Small intestine (tissue), 7 donors: Measurements from ENCODE around the gene OR6K2. TPM values are rescaled to one million over a fixed set of nuclear protein-coding genes. Genes with fewer than 3 reads are reported as not detected.

Source experiments
- DNase-seq, 2 donors: peaks; one replicate each; pipeline versions ENCODE4 v3.0.0 to v3.0.0-alpha.2; 2013
- FAIRE-seq: peaks from 2 replicates; lab custom pipeline; 2012; peaks lifted over from hg19 to GRCh38; lab: Jason Lieb, UNC
- H3K27ac ChIP-seq, 3 donors: one replicate each; pipeline ENCODE4 v1.5.1; 2013; ENCODE audit warnings: low read length in 2 of 3, mild to moderate bottlenecking in 2 of 3, control low read depth in 1 of 3, inconsistent platforms in 1 of 3, low read depth in 1 of 3, moderate library complexity in 1 of 3
- H3K27me3 ChIP-seq, 3 donors: one replicate each; pipeline ENCODE4 v1.6.1; 2013; ENCODE audit warnings: low read length in 3 of 3, inconsistent platforms in 1 of 3; ENCODE audit not compliant: control insufficient read depth in 3 of 3, insufficient read depth in 3 of 3
- H3K36me3 ChIP-seq, 3 donors: one replicate each; pipeline ENCODE4 v1.6.1; 2013; ENCODE audit warnings: low read length in 3 of 3, inconsistent platforms in 1 of 3, low read depth in 1 of 3, mild to moderate bottlenecking in 1 of 3, moderate library complexity in 1 of 3; ENCODE audit not compliant: control insufficient read depth in 3 of 3, insufficient read depth in 2 of 3
- H3K4me1 ChIP-seq, 3 donors: one replicate each; pipeline ENCODE4 v1.6.1; 2013; ENCODE audit warnings: low read length in 2 of 3, inconsistent platforms in 1 of 3, low read depth in 1 of 3, mild to moderate bottlenecking in 1 of 3, moderate library complexity in 1 of 3; ENCODE audit not compliant: control insufficient read depth in 3 of 3, insufficient read depth in 2 of 3
- H3K4me3 ChIP-seq, 3 donors: one replicate each; pipeline ENCODE4 v1.5.1; 2013; ENCODE audit warnings: low read length in 3 of 3, control low read depth in 1 of 3, inconsistent platforms in 1 of 3, low read depth in 1 of 3, mild to moderate bottlenecking in 1 of 3, moderate library complexity in 1 of 3
- H3K9me3 ChIP-seq, 2 donors: one replicate each; pipeline ENCODE4 v1.6.1; 2013; ENCODE audit warnings: low read depth in 1 of 2, low read length in 1 of 2; ENCODE audit not compliant: control insufficient read depth in 2 of 2, insufficient read depth in 1 of 2
- WGBS, 3 donors: extraction: QIAGEN DNeasy Blood & Tissue Kit; methylation state at CpG; one replicate each; pipeline ENCODE4 v1.1.7; 2013; 5-methylcytosine and 5-hydroxymethylcytosine counted together
- polyA plus RNA-seq, 4 donors: library from polyadenylated mRNA; stranded (reverse) in 3 of 4; unstranded in 1 of 4; fragments of 200-250 nt in 3 of 4; fragments of 120-200 nt in 1 of 4; gene quantifications; one replicate each; pipeline versions ENCODE4 v1.2.1 to v1.2.3, GENCODE V29; 2013
- donor health status: healthy with polysubstance abuse.
- donor health status: control.
- donor health status: control.
- donor health status: Bipolar disorder and iron deficiency.
- donor health status: healthy.

Gene OR6K2
- polyA plus RNA-seq, 4 donors = not detected

GRCh38 chr1:158719664-158720063 lies 19.2 kb upstream of the OR6K2 start:
- FAIRE-seq (no peak), DNase-seq (no peak)
- Histone ChIP-seq H3K4me1 (no peaks in the 10 kb centered on the region), H3K9me3 (no peaks in the 10 kb centered on the region), H3K4me3 (no peak overlapping the region), H3K36me3 (no peaks in the 10 kb centered on the region), H3K27ac (no peak overlapping the region), H3K27me3 (no peaks in the 10 kb centered on the region)
- 38 to 56% (median 43%) methylated on average over 3 of the region's 3 CpGs for WGBS, 3 donors

GRCh38 chr1:158717344-158717743 lies 16.9 kb upstream of the OR6K2 start:
- FAIRE-seq (no peak), DNase-seq (no peak)
- H3K4me3 ChIP-seq = no peak overlapping the region
- H3K27ac ChIP-seq = no peak overlapping the region
- H3K36me3 ChIP-seq = no peaks in the 10 kb centered on the region
- WGBS, 3 donors = 83 to 86% (median 85%) methylated on average over 6 of the region's 6 CpGs
- no peaks in the 10 kb centered on the region for H3K27me3 ChIP-seq
- no peaks in the 10 kb centered on the region for H3K4me1 ChIP-seq
- H3K9me3 ChIP-seq = no peaks in the 10 kb centered on the region

- WGBS, 3 donors = 66 to 80% (median 74%) methylated on average over 1 of the region's 1 CpG
These were observed 15.9 kb upstream of the OR6K2 start for GRCh38 chr1:158716335-158716734.

GRCh38 chr1:158714754-158715153 lies 14.3 kb upstream of the OR6K2 start:
- no peak overlapping the region for H3K4me3 ChIP-seq
- no peak for DNase-seq
- H3K4me1 ChIP-seq = no peaks in the 10 kb centered on the region
- H3K36me3 ChIP-seq = no peaks in the 10 kb centered on the region
- no peak overlapping the region for H3K27ac ChIP-seq
- no peak for FAIRE-seq
- 19 to 35% (median 30%) methylated on average over 1 of the region's 1 CpG for WGBS, 3 donors
- no peaks in the 10 kb centered on the region for H3K9me3 ChIP-seq
- no peaks in the 10 kb centered on the region for H3K27me3 ChIP-seq

More at GRCh38 chr1:158716335-158716734, 15.9 kb upstream of the OR6K2 start:
- no peaks in the 10 kb centered on the region for H3K36me3 ChIP-seq
- FAIRE-seq = no peak
- H3K27me3 ChIP-seq = no peaks in the 10 kb centered on the region
- H3K27ac ChIP-seq = no peak overlapping the region
- no peaks in the 10 kb centered on the region for H3K9me3 ChIP-seq
- DNase-seq = no peak
- H3K4me1 ChIP-seq = no peaks in the 10 kb centered on the region
- no peak overlapping the region for H3K4me3 ChIP-seq

GRCh38 chr1:158711098-158711497 lies 10.6 kb upstream of the OR6K2 start:
- DNase-seq = no peak
- H3K27me3 ChIP-seq = no peaks in the 10 kb centered on the region
- H3K27ac ChIP-seq = no peak overlapping the region
- no peak for FAIRE-seq
- no peak overlapping the region for H3K4me3 ChIP-seq
- WGBS, 3 donors = 59 to 66% (median 61%) methylated on average over 4 of the region's 4 CpGs
- H3K36me3 ChIP-seq = no peaks in the 10 kb centered on the region
- no peaks in the 10 kb centered on the region for H3K4me1 ChIP-seq
- H3K9me3 ChIP-seq = no peaks in the 10 kb centered on the region

GRCh38 chr1:158706096-158706495 lies 5.6 kb upstream of the OR6K2 start:
- Histone ChIP-seq H3K4me3 (no peak overlapping the region), H3K4me1 (no peaks in the 10 kb centered on the region), H3K9me3 (peaks cover 0 to 2% of the 10 kb centered on the region in 2 donors), H3K27ac (no peak overlapping the region), H3K36me3 (no peaks in the 10 kb centered on the region), H3K27me3 (no peaks in the 10 kb centered on the region)
- FAIRE-seq (no peak), DNase-seq (no peak)
- 50 to 84% (median 66%) methylated on average over 2 of the region's 2 CpGs for WGBS, 3 donors

- H3K4me3 ChIP-seq = no peak overlapping the region
- H3K27ac ChIP-seq = no peak overlapping the region
- H3K9me3 ChIP-seq = no peaks in the 10 kb centered on the region
- FAIRE-seq (no peak), DNase-seq (no peak)
- H3K36me3 ChIP-seq = no peaks in the 10 kb centered on the region
- 32 to 71% (median 56%) methylated on average over 2 of the region's 2 CpGs for WGBS, 3 donors
- no peaks in the 10 kb centered on the region for H3K27me3 ChIP-seq
- no peaks in the 10 kb centered on the region for H3K4me1 ChIP-seq
These were observed 5.9 kb downstream of the OR6K2 start for GRCh38 chr1:158694596-158694995.

- no peak overlapping the region for H3K27ac ChIP-seq
- DNase-seq (no peak), FAIRE-seq (no peak)
- no peaks in the 10 kb centered on the region for H3K9me3 ChIP-seq
- H3K4me3 ChIP-seq = no peak overlapping the region
- no peaks in the 10 kb centered on the region for H3K36me3 ChIP-seq
- no peaks in the 10 kb centered on the region for H3K4me1 ChIP-seq
- no peaks in the 10 kb centered on the region for H3K27me3 ChIP-seq
These were observed 8.1 kb downstream of the OR6K2 start for GRCh38 chr1:158692356-158692755.

- H3K9me3 ChIP-seq = no peaks in the 10 kb centered on the region
- FAIRE-seq = no peak
- no peaks in the 10 kb centered on the region for H3K27me3 ChIP-seq
- H3K36me3 ChIP-seq = no peaks in the 10 kb centered on the region
- no peak overlapping the region for H3K4me3 ChIP-seq
- H3K27ac ChIP-seq = no peak overlapping the region
- no peak for DNase-seq
- no peaks in the 10 kb centered on the region for H3K4me1 ChIP-seq
These were observed 8.5 kb downstream of the OR6K2 start for GRCh38 chr1:158691907-158692306.
